ENCODE results near the gene OR11L1.

OR11L1 gene

GRCh38 chr1:247841796-247842195 is at the start of gene OR11L1:
Gene OR11L1, minus strand, starts transcription at chr1:247841896. Its CDS starts 0 bp downstream, at chr1:247841896.
- no peak for DNase-seq
- intact Hi-C loops (cut with DNase I) = no loop called here

GRCh38 chr1:247884797-247885413 is 43.2 kb upstream of the OR11L1 start:
- intact Hi-C loops (cut with DNase I) = no loop called here
- DNase-seq = no peak

- DNase-seq = no peak
- intact Hi-C loops (cut with DNase I) = no loop called here
Measured at GRCh38 chr1:247883346-247883745, 41.6 kb upstream of the OR11L1 start.

GRCh38 chr1:247865416-247865815 is 23.7 kb upstream of the OR11L1 start:
- intact Hi-C loops (cut with DNase I) = no loop called here
- no peak for DNase-seq

- intact Hi-C loops (cut with DNase I) = no loop called here
- peak in 1 of 10 donors; percentile 66 for DNase-seq
Measured at GRCh38 chr1:247864644-247865043, 22.9 kb upstream of the OR11L1 start.

- intact Hi-C loops (cut with DNase I) = no loop called here
- no peak for DNase-seq
Measured at GRCh38 chr1:247862756-247863155, 21.1 kb upstream of the OR11L1 start.

GRCh38 chr1:247857985-247858619 is 16.4 kb upstream of the OR11L1 start:
- intact Hi-C loops (cut with DNase I) = no loop called here
- no peak for DNase-seq

GRCh38 chr1:247857069-247857984 is 15.6 kb upstream of the OR11L1 start, which contains the start of gene TRIM58:
Gene TRIM58, plus strand, starts transcription at chr1:247857187. Its CDS starts 60 bp downstream, at chr1:247857247.
- peak in 6 of 10 donors; percentile 10 to 86 (median 40) for DNase-seq
- intact Hi-C loops (cut with DNase I) = no loop called here

- intact Hi-C loops (cut with DNase I) = no loop called here
- DNase-seq = no peak
Measured at GRCh38 chr1:247855911-247856310, 14.2 kb upstream of the OR11L1 start.

GRCh38 chr1:247854899-247855545 is 13.3 kb upstream of the OR11L1 start:
- DNase-seq = no peak
- intact Hi-C loops (cut with DNase I) = no loop called here

GRCh38 chr1:247849616-247850015 is 7.9 kb upstream of the OR11L1 start:
- intact Hi-C loops (cut with DNase I) = no loop called here
- DNase-seq = no peak

GRCh38 chr1:247848346-247848745 is 6.7 kb upstream of the OR11L1 start:
- DNase-seq = no peak
- intact Hi-C loops (cut with DNase I) = no loop called here

- intact Hi-C loops (cut with DNase I) = no loop called here
- DNase-seq = no peak
Measured at GRCh38 chr1:247845693-247846017, 4.0 kb upstream of the OR11L1 start.

- intact Hi-C loops (cut with DNase I) = no loop called here
- no peak for DNase-seq
Measured at GRCh38 chr1:247845011-247845692, 3.5 kb upstream of the OR11L1 start.

GRCh38 chr1:247843411-247843810 is 1.7 kb upstream of the OR11L1 start:
- intact Hi-C loops (cut with DNase I) = no loop called here
- DNase-seq = no peak

GRCh38 chr1:247840818-247841217 is 878 bp downstream of the OR11L1 start:
- DNase-seq = no peak
- intact Hi-C loops (cut with DNase I) = no loop called here

- intact Hi-C loops (cut with DNase I) = no loop called here
- DNase-seq = no peak
Measured at GRCh38 chr1:247833601-247834000, 8.1 kb downstream of the OR11L1 start.

GRCh38 chr1:247829656-247830055 is 12.0 kb downstream of the OR11L1 start:
- no peak for DNase-seq
- intact Hi-C loops (cut with DNase I) = no loop called here

GRCh38 chr1:247825362-247825761 is 16.3 kb downstream of the OR11L1 start:
- no peak for DNase-seq
- intact Hi-C loops (cut with DNase I) = no loop called here

- intact Hi-C loops (cut with DNase I) = no loop called here
- no peak for DNase-seq
Measured at GRCh38 chr1:247824023-247824422, 17.7 kb downstream of the OR11L1 start, which contains the start of gene OR14A16. Gene OR14A16, minus strand, starts transcription at chr1:247824119. Its CDS starts 8,390 bp downstream, at chr1:247815729.

All from posterior cingulate gyrus (tissue), 11 donors.